Neural cell (in vitro differentiated cells): ENCODE data around the gene UCMA.

Experiments
- CTCF ChIP-seq: fragments of 450-650 bp; IDR thresholded peaks from 2 replicates; pipeline ENCODE4 v1.5.1; 2014; ENCODE audit warnings: antibody characterized with exemption, mild to moderate bottlenecking, moderate library complexity; ENCODE audit not compliant: poor library complexity, severe bottlenecking
- EP300 ChIP-seq: fragments of 450-650 bp; conservative IDR thresholded peaks from 2 replicates; pipeline ENCODE4 v1.6.1; 2014; ENCODE audit warnings: antibody characterized with exemption, mild to moderate bottlenecking, moderate library complexity; ENCODE audit not compliant: poor library complexity, severe bottlenecking
- EZH2 ChIP-seq: fragments of 200-600, 300-800 bp; shearing (Covaris generic), sonication (generic); IDR thresholded peaks from 2 replicates; pipeline ENCODE4 v1.6.1; 2014; ENCODE audit warnings: antibody characterized with exemption, low read length, borderline replicate concordance, mild to moderate bottlenecking; ENCODE audit not compliant: insufficient read depth, poor library complexity, severe bottlenecking
- POLR2AphosphoS5 ChIP-seq: IDR thresholded peaks from 2 replicates; pipeline ENCODE4 v1.6.1; 2012
- RAD21 ChIP-seq: fragments of 450-650 bp; conservative IDR thresholded peaks from 2 replicates; pipeline ENCODE4 v1.6.1; 2014; ENCODE audit warnings: antibody characterized with exemption, mild to moderate bottlenecking, moderate library complexity
- REST ChIP-seq: IDR thresholded peaks from 2 replicates; pipeline ENCODE4 v1.6.1; 2012; ENCODE audit warnings: borderline replicate concordance
- SMC3 ChIP-seq: fragments of 450-650 bp; conservative IDR thresholded peaks from 2 replicates; pipeline ENCODE4 v1.6.1; 2014; ENCODE audit warnings: antibody characterized with exemption, mild to moderate bottlenecking, moderate library complexity; ENCODE audit not compliant: poor library complexity
- TAF1 ChIP-seq: IDR thresholded peaks from 2 replicates; pipeline ENCODE4 v1.6.1; 2012; ENCODE audit warnings: low read depth

- TF ChIP-seq POLR2AphosphoS5 = no peak
- no peak for TF ChIP-seq CTCF
- TF ChIP-seq EZH2 = no peak
- TF ChIP-seq SMC3 = no peak
- no peak for TF ChIP-seq RAD21
- no peak for TF ChIP-seq TAF1
- TF ChIP-seq EP300 = no peak
- TF ChIP-seq REST = no peak
Measured at GRCh38 chr10:13182424-13182823, 51.8 kb downstream of the UCMA start.
